Hematopoietic multipotent progenitor cell treated with erythropoietin and hydrocortisone succinate and interleukin-3 and kit ligand, for 15 days (in vitro differentiated cells): Measurements from ENCODE around the gene SLC2A1.

ENCODE experiments used
- DNase-seq: peaks from one replicate; pipeline ENCODE4 v3.0.0-alpha.2; 2015; ENCODE audit warnings: low spot score

SLC2A1 gene

DNA sequence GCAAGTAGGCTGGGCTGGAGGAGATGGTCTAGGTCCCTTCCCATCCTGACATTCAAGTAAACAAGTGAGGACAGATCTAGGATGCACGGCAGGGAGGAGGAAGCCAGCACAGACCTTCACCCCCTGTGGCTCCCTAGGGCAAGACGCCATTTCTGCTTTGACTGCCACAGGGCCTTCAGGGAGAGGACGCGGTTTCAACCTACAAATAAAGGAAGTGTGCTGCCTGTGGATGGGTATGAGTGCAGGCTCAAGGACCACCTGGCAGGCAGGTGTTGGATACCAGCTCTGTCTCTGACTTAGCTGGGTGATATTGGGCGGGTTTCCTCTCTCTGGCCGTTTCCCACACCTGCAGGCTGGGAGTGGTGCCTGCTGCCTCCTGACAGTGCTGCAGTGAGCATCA, 16.2 kb downstream of the SLC2A1 start:
- no peak for DNase-seq

GRCh38 chr1:42941640-42942330, 16.9 kb downstream of the SLC2A1 start:
- peak; percentile 88 for DNase-seq

DNA sequence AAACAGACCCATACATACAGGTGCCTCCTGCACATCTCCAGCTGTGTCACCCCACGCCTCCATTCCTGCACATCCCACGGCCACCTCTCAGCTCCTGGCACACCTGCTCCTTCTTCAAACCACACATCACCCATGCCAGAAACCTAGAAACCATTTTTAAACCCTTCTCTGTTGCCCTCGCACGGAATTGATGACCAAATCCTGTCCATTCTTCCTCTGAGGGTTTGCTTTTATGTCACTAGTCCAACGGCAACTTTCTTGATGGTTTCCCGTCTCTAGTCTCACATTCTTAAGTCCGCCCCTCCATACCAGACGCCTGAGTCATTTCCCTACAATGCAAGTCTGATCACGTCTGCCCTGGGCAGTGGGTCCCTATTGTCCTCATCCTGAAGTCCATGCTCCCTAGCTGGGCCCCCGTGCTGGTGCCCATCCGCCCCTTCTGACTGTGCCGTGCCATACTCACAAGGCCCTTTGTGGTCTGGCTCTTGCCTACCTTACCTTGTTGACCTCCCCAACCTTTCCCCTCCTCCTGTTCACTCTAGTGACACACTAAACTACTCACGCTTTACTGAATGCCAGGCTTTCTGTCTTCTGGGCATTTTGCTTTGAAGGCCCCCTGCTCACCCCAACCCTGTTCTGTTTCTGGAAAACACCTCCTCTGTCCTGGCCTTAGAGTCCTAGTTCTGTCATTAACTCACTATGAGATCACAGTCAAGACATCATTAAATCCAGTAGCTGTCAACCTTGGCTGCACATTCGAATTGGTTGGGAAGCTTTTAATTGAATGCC, 17.6 kb downstream of the SLC2A1 start:
- DNase-seq: no peak

DNA sequence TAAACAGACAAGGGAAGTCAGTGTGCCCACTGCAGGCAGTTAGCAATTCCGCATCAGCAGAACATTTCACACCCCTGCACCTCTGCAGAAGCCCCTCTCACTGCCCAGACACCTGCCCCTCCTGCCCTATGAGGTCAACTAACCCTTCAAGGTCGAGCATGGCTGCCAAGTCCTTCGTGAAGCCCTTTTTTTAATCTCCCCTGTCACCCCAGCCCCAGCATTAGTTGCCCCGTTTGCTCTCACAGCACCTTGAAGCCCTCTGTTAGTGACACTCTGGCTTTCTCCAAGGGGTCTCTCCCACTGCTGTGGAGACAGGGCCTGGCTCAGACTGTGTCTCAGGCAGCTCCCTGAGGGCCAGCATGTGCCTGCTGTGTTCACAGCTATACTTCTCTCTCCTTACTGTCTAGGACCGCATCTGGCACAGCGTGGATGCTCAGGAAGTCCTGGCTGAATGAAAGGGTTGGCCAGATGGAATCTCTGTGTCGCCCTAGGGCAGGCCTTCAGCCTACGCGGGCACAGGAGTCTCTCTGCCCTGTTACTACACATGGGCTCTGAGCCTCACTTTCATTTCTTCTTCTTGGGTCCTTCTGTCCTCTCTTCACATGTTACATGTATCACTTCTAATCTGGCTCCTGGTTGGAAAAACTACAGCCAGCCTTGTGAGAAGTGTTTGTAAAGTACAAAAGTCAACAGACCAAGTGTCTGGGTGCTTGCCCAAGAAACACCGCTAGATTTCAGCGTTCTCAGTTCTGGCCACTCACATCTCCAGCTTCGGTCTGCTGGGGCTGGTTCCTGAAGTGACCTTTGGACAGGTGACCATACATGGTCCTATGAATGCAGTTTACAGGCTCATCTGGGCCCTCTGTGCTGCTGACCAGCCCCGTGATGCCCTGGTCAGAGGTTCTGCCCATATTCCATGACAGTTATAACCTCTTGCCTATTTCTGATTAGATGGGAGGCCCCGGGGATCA, 19.7 kb downstream of the SLC2A1 start:
- no peak for DNase-seq

- peak; percentile 45 for DNase-seq
Observed at GRCh38 chr1:42937836-42938644, 20.6 kb downstream of the SLC2A1 start.

DNA sequence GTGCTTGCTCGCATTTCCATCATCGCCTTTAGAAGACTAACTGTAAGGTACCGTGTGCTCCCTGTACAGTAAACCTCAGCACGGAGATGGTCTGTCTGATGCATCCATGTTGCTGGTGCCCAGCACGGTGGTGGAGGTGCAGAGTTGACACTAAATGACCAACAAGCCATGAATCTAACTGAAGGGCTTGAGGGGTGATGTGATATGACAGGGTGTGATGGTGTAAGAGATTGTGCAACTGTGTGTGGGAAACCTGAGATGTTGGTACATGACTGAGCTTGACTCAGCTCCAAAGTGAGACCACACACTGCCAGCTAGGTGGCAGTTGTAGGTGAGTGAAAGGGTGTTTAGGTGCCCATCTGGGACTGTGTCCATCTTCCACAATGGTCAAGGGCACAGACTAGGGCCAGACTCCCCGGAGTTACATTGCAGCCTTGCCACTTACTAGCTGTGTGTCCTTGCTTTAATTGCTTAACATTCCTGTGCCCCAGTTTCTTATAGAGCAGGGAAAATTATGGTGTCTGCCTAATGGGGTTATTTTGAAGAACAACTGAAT, 21.4 kb downstream of the SLC2A1 start:
- DNase-seq: peak; percentile 63

DNA sequence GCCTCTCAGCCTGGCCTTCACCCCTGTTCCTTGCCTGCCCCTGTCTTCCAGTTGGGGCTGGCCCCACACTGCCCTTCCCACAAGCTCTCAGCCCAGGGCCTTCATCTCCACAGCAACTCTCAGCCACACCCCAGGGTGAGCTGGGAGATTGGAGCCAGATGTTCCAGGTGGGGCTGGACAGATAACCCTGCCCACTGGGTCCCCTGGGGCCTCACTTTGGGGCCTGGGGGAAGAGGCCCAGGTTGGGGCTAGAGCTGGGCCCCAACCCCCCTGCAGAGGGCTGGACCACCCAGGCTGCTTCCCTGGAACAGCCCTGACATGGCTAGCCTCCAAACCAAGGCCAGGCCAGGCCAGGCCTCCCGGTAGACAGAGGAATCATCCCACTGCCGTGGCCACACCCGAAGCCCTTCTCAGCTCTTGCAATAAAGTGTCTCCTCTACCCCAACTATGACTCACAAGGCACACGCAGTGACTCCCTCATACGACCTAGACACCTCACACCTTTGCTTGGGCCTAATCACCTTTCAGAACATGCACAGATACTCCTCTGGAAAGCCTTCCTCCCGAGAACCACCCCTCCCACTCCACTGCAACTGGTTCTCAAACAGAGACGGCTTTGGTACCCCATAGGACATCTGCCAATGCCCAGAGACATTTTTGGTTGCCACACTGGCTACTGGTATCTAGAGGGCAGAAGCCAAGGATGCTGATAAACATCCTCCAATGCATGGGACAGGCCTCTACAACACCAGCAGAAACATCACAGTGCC, 22.2 kb downstream of the SLC2A1 start:
- peak; percentile 97 for DNase-seq

DNA sequence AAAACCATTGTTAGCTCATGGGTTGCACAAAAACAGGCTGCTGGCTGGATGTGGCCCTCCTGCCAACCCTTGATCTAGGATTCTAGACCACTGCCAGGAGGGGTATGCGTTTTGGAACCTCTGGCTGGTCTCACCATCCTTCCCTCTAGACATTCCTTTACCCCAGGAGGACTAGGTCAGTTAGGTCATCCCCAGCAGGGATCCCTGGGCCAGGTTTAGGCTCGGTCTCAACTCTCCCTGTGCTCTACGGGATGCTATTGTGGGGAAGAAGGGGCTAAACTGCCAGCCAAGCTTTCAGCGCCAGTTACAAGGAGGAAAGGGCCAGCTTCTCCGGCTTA, 22.7 kb downstream of the SLC2A1 start:
- DNase-seq: no peak

- peak; percentile 37 for DNase-seq
Observed at GRCh38 chr1:42935313-42935895, 23.3 kb downstream of the SLC2A1 start.

DNA sequence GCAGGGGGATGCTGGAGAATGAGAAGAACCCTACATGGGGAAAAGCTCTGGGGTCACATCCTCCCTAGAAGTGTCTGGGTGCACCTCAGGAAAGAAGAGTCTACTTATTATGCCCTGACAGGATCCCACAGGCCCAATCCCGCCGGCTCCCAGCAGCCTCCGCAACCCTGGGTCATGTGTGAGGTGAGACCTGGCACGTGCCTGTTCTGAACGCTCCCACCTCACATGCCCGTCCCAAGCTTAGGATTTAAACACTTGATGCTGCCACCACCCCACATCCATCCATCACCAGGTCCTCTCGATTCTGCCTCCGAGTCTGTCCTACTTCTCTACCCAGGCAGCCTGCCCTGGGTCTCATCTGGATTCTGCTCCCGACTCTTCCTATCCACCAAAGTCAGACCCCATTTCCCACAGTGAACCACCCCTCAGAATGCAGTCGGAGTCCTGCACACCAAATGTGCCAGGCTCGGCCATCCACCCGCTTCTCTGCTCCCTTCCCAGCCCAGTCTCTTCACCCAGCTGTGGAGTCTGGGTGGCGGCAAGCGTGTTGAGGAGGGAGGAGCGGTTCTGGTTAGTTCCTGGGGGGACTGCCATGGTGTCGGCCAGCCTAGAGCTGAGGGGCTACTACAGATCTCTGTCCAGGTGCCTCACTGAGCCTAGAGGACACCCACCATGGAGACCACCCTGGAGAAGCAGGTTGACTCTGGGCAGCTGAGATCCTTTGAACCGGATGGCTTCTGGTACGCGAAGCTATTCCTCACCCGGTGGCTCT, 23.9 kb downstream of the SLC2A1 start:
- DNase-seq: peak; percentile 29

DNA sequence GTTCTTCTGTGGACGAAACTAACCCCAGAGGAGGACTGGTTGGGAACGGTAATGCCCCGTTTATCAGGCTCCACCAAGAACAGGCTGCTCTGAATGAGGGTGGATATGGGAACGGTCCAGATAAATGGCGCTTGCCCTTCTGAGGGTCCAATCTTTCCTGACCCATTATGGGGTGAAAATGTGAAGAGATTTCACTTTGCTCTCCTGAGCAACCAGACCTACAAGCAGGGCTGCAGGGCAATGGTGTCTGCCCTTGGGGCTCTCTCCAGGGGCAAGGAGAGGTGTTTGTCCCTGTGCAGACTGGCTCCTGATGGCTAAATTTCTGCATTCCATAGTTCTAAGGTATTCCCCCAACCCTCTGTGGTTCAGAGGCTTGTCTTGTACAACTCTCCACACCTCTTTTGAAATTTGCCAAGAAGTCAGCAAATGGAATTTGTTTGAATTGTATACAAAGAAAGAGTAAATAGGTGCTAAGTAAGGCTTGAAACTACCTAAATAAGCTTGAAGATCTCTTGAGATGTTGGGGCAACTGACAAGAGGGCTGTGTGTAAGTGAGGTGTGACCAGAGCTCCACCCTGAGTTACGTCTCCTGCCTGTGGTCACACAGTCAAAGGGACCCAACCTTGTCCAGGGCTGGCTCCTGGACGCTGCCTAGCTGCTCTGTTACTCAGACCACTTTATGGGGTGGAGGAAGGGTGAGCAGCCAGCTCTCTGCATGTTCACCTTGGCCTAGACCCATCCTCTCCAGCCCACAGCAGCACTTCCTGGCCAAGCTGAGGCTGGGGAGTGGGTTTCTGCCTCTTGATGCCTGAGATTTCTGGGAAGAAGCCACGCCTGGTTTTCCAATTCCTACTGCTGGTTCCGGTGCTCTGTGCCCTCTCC, 24.8 kb downstream of the SLC2A1 start:
- peak; percentile 39 for DNase-seq

DNA sequence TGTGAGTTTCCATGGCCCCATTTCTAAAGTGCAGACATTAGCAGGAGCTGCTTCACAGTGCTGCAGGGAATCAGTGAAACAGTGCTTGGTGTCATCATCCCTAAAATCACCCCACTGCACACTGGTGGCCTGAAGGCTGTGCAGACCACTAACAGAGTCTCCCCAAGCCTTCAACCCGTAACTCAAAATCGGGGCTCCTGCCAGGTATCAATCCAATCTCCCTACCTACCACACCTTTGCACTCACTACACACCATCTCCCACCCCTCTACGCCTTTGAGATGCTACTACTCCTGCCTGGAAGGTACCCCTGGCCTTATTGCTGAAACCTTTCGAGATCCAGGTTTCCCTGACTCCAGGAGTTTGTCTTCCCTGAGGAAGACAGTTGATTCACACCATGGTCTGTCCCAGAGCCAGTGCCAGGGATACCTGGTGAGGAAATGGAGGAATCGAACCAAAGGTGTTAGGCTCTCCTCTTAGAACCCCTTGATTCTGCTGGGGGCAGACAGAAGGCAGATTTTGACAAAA, 25.5 kb downstream of the SLC2A1 start:
- DNase-seq: no peak

DNA sequence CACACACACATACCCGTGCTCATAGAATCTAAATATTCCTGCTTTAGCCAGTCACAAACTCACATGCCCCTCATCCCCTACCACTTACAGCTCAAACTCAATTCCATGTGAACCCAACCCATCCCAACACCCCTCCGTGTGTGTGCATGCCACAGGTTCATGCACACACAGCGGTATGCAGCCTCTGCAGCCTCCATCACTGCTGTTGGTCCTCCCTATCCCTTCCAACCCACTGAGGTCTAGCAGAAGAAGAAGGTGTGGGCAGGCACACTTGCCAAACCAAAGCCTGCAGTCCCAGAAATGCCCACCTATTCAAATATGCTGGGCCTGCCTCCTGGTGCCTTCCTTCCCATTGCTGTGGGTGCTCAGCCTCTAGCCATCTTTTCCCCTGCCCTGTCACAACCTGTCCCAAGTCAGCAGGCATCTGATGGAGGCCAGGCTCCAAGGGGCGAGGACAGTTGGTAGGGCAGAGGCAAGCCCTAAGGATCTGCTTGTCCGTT, 26.2 kb downstream of the SLC2A1 start:
- no peak for DNase-seq

DNA sequence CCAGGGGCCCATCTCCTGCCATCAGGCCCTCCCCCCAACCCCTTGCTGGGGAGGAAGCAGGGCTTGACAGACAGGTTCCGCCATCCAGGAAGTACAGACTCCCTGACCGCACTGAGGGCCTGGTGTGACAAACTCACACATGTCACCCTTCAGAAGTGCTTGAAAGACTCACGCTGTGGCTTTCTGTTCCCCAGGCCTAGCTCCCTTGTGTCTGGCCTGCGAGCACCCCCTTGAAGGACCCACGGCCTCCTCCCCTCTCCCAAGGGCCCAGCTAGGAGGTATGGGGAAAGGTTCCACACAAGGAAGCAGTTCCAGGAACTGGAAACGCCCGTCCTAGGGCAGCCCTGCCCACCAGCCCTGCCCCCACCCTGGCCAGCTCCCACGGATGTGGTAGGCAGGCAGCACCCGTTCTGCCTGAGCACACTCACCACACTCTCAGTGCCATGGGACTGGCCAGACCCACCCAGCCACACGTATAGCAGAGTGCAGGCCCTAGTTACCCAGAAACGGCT, 26.7 kb downstream of the SLC2A1 start:
- DNase-seq: peak; percentile 72

GRCh38 chr1:42931108-42931539, 27.5 kb downstream of the SLC2A1 start:
- DNase-seq: peak; percentile 71

DNA sequence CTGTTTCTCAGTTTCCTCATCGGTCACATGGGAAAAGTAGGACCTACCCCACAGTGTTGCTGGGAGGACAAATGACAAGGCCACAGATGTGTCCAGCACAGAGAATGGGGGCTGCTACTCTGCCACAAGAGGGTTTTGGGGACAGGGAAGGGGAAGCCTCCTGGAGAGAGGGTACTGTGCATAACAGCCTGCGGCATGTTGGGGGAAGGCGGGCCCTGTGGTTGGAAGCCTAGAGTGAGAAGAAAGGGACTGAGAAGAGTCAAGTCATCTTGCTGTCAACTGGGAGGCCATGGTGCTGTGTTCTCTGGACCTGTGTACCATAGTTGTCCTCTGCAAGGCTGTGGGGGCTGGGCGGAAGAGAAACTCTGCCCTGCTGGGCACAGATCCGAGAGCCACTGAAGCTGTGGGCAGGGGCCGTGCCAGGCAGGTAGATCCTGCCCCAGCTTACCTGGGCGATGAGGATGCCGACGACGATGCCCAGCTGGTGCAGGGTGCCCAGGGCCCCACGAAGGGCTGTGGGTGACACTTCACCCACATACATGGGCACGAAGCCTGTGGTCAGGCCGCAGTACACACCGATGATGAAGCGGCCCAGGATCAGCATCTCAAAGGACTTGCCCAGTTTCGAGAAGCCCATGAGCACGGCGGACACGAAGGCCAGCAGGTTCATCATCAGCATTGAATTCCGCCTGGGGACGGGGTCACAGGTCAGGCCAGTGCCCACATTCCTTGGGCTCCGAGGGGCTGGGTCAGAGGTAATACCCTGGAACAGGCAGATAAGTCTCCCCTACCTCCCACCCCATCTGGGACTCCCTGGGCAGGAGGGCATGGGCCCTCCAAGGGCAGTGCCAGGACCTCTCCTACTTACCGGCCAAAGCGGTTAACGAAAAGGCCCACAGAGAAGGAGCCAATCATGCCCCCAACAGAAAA, 28.2 kb downstream of the SLC2A1 start:
- peak; percentile 17 for DNase-seq
